ENCODE results near the gene GPATCH8. TPM values are rescaled to one million over a fixed set of nuclear protein-coding genes. Genes with fewer than 3 reads are reported as not detected.

The GPATCH8 gene
- total and polyA plus RNA-seq, 9 of the 15 experiments (the other 6 are each of a cell fraction or from before 2014, with no cell fraction given), result 10.6 to 29.6 (median 13.2) TPM

DNA sequence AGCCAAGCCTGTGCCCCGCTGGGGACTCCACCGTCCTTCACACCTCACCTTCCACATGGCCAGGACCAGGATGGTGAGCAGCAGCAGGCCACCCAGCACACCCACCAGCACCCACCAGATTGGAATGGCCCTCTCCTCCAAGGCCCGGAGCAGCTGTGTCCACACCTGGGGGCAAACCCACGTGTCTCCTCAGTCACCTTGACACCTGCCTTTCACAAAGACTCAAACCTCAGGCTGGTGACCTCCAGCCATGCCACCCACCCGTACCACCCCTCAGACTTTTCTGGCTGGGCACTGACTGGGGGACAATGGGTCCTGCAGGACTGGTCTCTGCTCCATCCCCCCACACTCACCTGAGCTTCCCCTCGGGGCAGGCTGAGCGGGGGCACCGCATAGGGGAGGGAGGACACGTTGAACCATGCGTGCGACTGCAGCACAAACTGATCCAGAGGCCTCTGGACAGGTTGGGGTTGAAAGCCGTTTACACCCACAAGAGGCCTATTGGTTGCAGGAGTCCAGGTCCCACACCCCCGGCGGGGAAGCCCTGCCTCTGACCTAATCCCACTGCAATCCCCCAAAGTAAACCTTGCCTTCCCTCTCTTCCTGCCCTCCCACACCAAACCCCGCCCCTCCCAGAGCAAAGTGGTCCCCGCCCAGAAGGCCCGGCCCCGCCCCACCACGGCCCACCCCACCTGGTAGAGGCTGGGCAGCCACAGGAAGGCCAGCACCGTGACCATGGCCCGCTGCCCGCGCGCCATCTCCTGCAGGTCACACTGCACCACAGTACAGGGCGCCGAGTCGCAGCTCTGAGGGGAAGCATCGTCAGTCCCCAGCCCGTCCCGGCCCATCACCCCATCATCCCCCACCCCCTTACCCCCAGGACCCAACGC lies 128.7 kb downstream of the GPATCH8 start:
- POLR2A ChIA-PET, result no interaction called here
- H3K4me3 ChIP-seq, result no peak overlapping the region
- no peaks in the 10 kb centered on the region; a peak in 1 of 5 replicates for H3K27me3 ChIP-seq (ENCODE audit: control insufficient read depth in 2 of 2, insufficient read depth in 2 of 2, low read length in 2 of 2)
- no peak overlapping the region for H3K4me2 ChIP-seq (ENCODE audit: insufficient read depth, low read length)
- no peak overlapping the region for H2AFZ ChIP-seq (ENCODE audit: low read depth, low read length)
- H3K9me1 ChIP-seq (ENCODE audit: control insufficient read depth, insufficient read depth, low read length), result no peaks in the 10 kb centered on the region
- in situ Hi-C loops (cut with MboI) (no loop called here), intact Hi-C loops (cut with micrococcal nuclease) (no loop called here)
- 70% methylated on average over 12 of the region's 31 CpGs for WGBS (ENCODE audit: insufficient coverage, low coverage, missing lambda C conversion rate)
- H3K9ac ChIP-seq (ENCODE audit: insufficient read depth in 1 of 2, low read depth in 2 of 2, low read length in 2 of 2), result peak overlapping the region in 1 of 2 experiments; percentile 79; a peak in 2 of 4 replicates
- DNase-seq (ENCODE audit: extremely low read depth in 1 of 4, low spot score in 3 of 4) (peak; percentile 45 to 79 (median 70)), FAIRE-seq (no peak), ATAC-seq (peak; percentile 72)
- no peaks in the 10 kb centered on the region for H4K20me1 ChIP-seq (replicated peaks; ENCODE audit: control insufficient read depth, insufficient read depth, low read length)
- no TSS peak for BruUV-seq (replicated peaks)
- H3K4me1 ChIP-seq (replicated peaks in 1 of 2; ENCODE audit: control insufficient read depth in 2 of 2, insufficient read depth in 2 of 2, low read length in 2 of 2), result peaks cover 8 to 27% of the 10 kb centered on the region in 2 experiments; a peak in 4 of 5 replicates
- no peaks in the 10 kb centered on the region for H3K9me3 ChIP-seq (replicated peaks; ENCODE audit: control insufficient read depth, insufficient read depth, low read depth, low read length)
- H3K36me3 ChIP-seq (ENCODE audit: control insufficient read depth, insufficient read depth, low read length), result no peaks in the 10 kb centered on the region
- no peak overlapping the region for H3K27ac ChIP-seq (ENCODE audit: extremely low read depth, low read depth, low read length)
- TF ChIP-seq, protein P1, sequence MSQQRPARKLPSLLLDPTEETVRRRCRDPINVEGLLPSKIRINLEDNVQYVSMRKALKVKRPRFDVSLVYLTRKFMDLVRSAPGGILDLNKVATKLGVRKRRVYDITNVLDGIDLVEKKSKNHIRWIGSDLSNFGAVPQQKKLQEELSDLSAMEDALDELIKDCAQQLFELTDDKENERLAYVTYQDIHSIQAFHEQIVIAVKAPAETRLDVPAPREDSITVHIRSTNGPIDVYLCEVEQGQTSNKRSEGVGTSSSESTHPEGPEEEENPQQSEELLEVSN (IDR thresholded peaks at IDR 0.05; ENCODE audit: borderline replicate concordance in 1 of 2, extremely low read depth in 1 of 2, insufficient read depth in 1 of 2, insufficient read length in 1 of 2, low read depth in 1 of 2, low read length in 1 of 2, poor library complexity in 1 of 2, severe bottlenecking in 1 of 2), result peak in 1 of 2 experiments; percentile 15
- TF ChIP-seq RBFOX2 (IDR thresholded peaks at IDR 0.05; ENCODE audit: low read depth, low read length), result peak; percentile 38; the same call in 1 of the 2 replicates
- TF ChIP-seq SREBF1 (IDR thresholded peaks at IDR 0.05; ENCODE audit: borderline replicate concordance, low read depth, low read length), result no peak
- H3K79me2 ChIP-seq (ENCODE audit: control insufficient read depth, insufficient read depth, low read length), result no peaks in the 10 kb centered on the region
- CTCF ChIA-PET (ENCODE audit: low intra/inter-chr PET ratio), result no interaction called here

Measured in K562 (cell line).